Measurements from ENCODE around the gene UNKL. TPM values are rescaled to one million over a fixed set of nuclear protein-coding genes. Genes with fewer than 3 reads are reported as not detected.
A peak's percentile ranks its signal among the peaks of the same experiment; 100 is the strongest.

UNKL gene
- total RNA-seq, 1 donor from 2014 or later: 30.7 TPM

GRCh38 chr16:1455190-1456171, 41.0 kb upstream of the UNKL start:
- no peak overlapping the region for H3K27ac Mint-ChIP-seq (ENCODE audit: unreplicated experiment)
- TF ChIP-seq CTCF (IDR thresholded peaks at IDR 0.05; ENCODE audit: partially characterized antibody, unreplicated experiment): no peak
- DNase-seq: no peak
- peaks cover 9% of the 10 kb centered on the region for H3K27me3 Mint-ChIP-seq (ENCODE audit: unreplicated experiment)
- H3K4me1 Mint-ChIP-seq (ENCODE audit: low read depth, unreplicated experiment): no peaks in the 10 kb centered on the region
- H3K4me3 Mint-ChIP-seq (ENCODE audit: unreplicated experiment): no peak overlapping the region
- H3K36me3 Mint-ChIP-seq (ENCODE audit: unreplicated experiment): no peaks in the 10 kb centered on the region
- no peaks in the 10 kb centered on the region for H3K9me3 Mint-ChIP-seq (ENCODE audit: unreplicated experiment)

- Mint-ChIP-seq H3K27me3 (ENCODE audit: unreplicated experiment) (peaks cover 9% of the 10 kb centered on the region), H3K9me3 (ENCODE audit: unreplicated experiment) (no peaks in the 10 kb centered on the region), H3K36me3 (ENCODE audit: unreplicated experiment) (no peaks in the 10 kb centered on the region), H3K27ac (ENCODE audit: unreplicated experiment) (no peak overlapping the region), H3K4me3 (ENCODE audit: unreplicated experiment) (no peak overlapping the region), H3K4me1 (ENCODE audit: low read depth, unreplicated experiment) (no peaks in the 10 kb centered on the region)
- TF ChIP-seq CTCF (IDR thresholded peaks at IDR 0.05; ENCODE audit: partially characterized antibody, unreplicated experiment): no peak
- DNase-seq: peak; percentile 7
Measured at GRCh38 chr16:1454561-1454960, 40.1 kb upstream of the UNKL start.

- H3K4me1 Mint-ChIP-seq (ENCODE audit: low read depth, unreplicated experiment): no peaks in the 10 kb centered on the region
- no peak overlapping the region for H3K27ac Mint-ChIP-seq (ENCODE audit: unreplicated experiment)
- no peak for TF ChIP-seq CTCF (IDR thresholded peaks at IDR 0.05; ENCODE audit: partially characterized antibody, unreplicated experiment)
- H3K4me3 Mint-ChIP-seq (ENCODE audit: unreplicated experiment): no peak overlapping the region
- H3K36me3 Mint-ChIP-seq (ENCODE audit: unreplicated experiment): no peaks in the 10 kb centered on the region
- peaks cover 7% of the 10 kb centered on the region for H3K27me3 Mint-ChIP-seq (ENCODE audit: unreplicated experiment)
- no peaks in the 10 kb centered on the region for H3K9me3 Mint-ChIP-seq (ENCODE audit: unreplicated experiment)
- DNase-seq: no peak
Measured at GRCh38 chr16:1453316-1453715, 38.8 kb upstream of the UNKL start.

GRCh38 chr16:1452530-1452929, 38.0 kb upstream of the UNKL start:
- Mint-ChIP-seq H3K27ac (ENCODE audit: unreplicated experiment) (no peak overlapping the region), H3K27me3 (ENCODE audit: unreplicated experiment) (peaks cover 7% of the 10 kb centered on the region), H3K4me3 (ENCODE audit: unreplicated experiment) (no peak overlapping the region), H3K36me3 (ENCODE audit: unreplicated experiment) (no peaks in the 10 kb centered on the region), H3K9me3 (ENCODE audit: unreplicated experiment) (peaks cover 2% of the 10 kb centered on the region), H3K4me1 (ENCODE audit: low read depth, unreplicated experiment) (no peaks in the 10 kb centered on the region)
- no peak for TF ChIP-seq CTCF (IDR thresholded peaks at IDR 0.05; ENCODE audit: partially characterized antibody, unreplicated experiment)
- DNase-seq: no peak
